Thyroid gland (tissue), 4 donors: Measurements from ENCODE around the gene DIP2C. TPM values are rescaled to one million over a fixed set of nuclear protein-coding genes. Genes with fewer than 3 reads are reported as not detected.

Experiments used
- DNase-seq, 2 donors: peaks; one replicate each; pipeline ENCODE4 v3.0.0-alpha.2; 2019
- H3K27ac ChIP-seq, 3 donors: fragments of 200-600 bp; sonication (generic); 1 replicate in 2 of 3; 2 replicates in 1 of 3; pipeline ENCODE4 v1.5.1; 2016 to 2019; ENCODE audit warnings: mild to moderate bottlenecking in 1 of 3, moderate library complexity in 1 of 3
- H3K27me3 ChIP-seq: fragments of 200-600 bp; sonication (generic); one replicate; pipeline ENCODE4 v1.5.1; 2019
- H3K36me3 ChIP-seq, 2 donors: fragments of 200-600 bp; sonication (generic); one replicate each; pipeline ENCODE4 v1.5.1; 2016 to 2019
- H3K4me1 ChIP-seq, 2 donors: fragments of 200-600 bp; sonication (generic); one replicate each; pipeline ENCODE4 v1.5.1; 2017 to 2019
- H3K4me3 ChIP-seq, 3 donors: fragments of 200-600 bp; sonication (generic); replicated peaks in 1 of 3; 1 replicate in 2 of 3; 2 replicates in 1 of 3; pipeline ENCODE4 v1.5.1; 2016; ENCODE audit warnings: mild to moderate bottlenecking in 1 of 3
- H3K9me3 ChIP-seq: fragments of 200-600 bp; sonication (generic); one replicate; pipeline ENCODE4 v1.5.1; 2017
- POLR2A ChIP-seq, 2 donors: fragments of 450-650 bp; IDR thresholded peaks; one replicate each; pipeline ENCODE4 v1.6.1; 2017; ENCODE audit warnings: antibody characterized with exemption in 2 of 2, mild to moderate bottlenecking in 2 of 2, moderate library complexity in 1 of 2
- WGBS, 2 donors: methylation state at CpG; one replicate each; pipeline ENCODE4 v1.1.5; 2017; 5-methylcytosine and 5-hydroxymethylcytosine counted together
- intact Hi-C: fragments of 100-400 bp; cut with DNase I; formaldehyde crosslinking; loops from one replicate; pipeline ENCODE4 v1.15.1; 2023
- total RNA-seq, 4 donors: library from RNA; depleted of rRNA; stranded (reverse); fragments of >200 nt; gene quantifications; one replicate each; pipeline ENCODE4 v1.2.3, GENCODE V29; 2016
- TF ChIP-seq, protein P1 (sequence below), 6 experiments: fragments of 200-600 bp in 3 of 6; fragments of 450-650 bp in 3 of 6; sonication (generic) in 3 of 6; IDR thresholded peaks; one replicate each; pipeline ENCODE4 v1.5.1; 2016 to 2019; ENCODE audit warnings: antibody characterized with exemption in 6 of 6, mild to moderate bottlenecking in 2 of 6, inconsistent platforms in 1 of 6, moderate library complexity in 1 of 6

The DIP2C gene
- total RNA-seq, 4 donors from 2014 or later: 11.4 to 14.6 (median 12.3) TPM

DNA sequence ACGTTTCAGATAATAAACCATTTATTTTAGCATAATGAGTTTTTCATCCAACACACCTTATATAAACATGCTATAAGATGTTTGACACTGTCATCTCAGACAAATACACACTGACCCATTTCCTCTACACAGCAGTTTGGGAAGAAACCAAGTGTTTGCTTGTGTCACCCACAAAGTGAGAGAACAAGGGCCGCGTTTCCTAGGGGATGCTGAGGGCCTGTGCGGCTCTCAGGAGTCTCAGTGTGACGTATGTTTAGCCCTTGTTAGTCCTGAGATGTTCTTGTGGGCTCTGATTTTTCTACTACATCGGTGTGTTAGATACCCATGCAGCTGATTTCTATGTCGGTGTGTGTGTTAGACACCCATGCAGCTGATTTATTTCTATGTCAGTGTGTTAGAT, 266.3 kb downstream of the DIP2C start:
- Histone ChIP-seq H3K4me1 (no peaks in the 10 kb centered on the region), H3K27ac (no peak overlapping the region), H3K27me3 (no peaks in the 10 kb centered on the region), H3K9me3 (no peaks in the 10 kb centered on the region), H3K4me3 (no peak overlapping the region), H3K36me3 (no peaks in the 10 kb centered on the region)
- WGBS, 2 donors: 64 to 80% methylated on average over 7 of the region's 7 CpGs
- DNase-seq: peak; percentile 35 to 45
- intact Hi-C loops: no loop called here
- TF ChIP-seq, protein P1, sequence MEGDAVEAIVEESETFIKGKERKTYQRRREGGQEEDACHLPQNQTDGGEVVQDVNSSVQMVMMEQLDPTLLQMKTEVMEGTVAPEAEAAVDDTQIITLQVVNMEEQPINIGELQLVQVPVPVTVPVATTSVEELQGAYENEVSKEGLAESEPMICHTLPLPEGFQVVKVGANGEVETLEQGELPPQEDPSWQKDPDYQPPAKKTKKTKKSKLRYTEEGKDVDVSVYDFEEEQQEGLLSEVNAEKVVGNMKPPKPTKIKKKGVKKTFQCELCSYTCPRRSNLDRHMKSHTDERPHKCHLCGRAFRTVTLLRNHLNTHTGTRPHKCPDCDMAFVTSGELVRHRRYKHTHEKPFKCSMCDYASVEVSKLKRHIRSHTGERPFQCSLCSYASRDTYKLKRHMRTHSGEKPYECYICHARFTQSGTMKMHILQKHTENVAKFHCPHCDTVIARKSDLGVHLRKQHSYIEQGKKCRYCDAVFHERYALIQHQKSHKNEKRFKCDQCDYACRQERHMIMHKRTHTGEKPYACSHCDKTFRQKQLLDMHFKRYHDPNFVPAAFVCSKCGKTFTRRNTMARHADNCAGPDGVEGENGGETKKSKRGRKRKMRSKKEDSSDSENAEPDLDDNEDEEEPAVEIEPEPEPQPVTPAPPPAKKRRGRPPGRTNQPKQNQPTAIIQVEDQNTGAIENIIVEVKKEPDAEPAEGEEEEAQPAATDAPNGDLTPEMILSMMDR (IDR thresholded peaks at IDR 0.05): no peak
- no peak for TF ChIP-seq POLR2A (IDR thresholded peaks at IDR 0.05)

- WGBS, 2 donors: 86 to 87% methylated on average over 14 of the region's 14 CpGs
- intact Hi-C loops: no loop called here
- no peaks in the 10 kb centered on the region for H3K4me1 ChIP-seq
- no peak overlapping the region for H3K4me3 ChIP-seq
- no peaks in the 10 kb centered on the region for H3K36me3 ChIP-seq
- H3K27ac ChIP-seq: no peak overlapping the region
- H3K27me3 ChIP-seq: no peaks in the 10 kb centered on the region
- no peaks in the 10 kb centered on the region for H3K9me3 ChIP-seq
- DNase-seq: no peak
- TF ChIP-seq, protein P1 (IDR thresholded peaks at IDR 0.05): no peak
- no peak for TF ChIP-seq POLR2A (IDR thresholded peaks at IDR 0.05)
These were observed 266.8 kb downstream of the DIP2C start for GRCh38 chr10:422675-423074.

DNA sequence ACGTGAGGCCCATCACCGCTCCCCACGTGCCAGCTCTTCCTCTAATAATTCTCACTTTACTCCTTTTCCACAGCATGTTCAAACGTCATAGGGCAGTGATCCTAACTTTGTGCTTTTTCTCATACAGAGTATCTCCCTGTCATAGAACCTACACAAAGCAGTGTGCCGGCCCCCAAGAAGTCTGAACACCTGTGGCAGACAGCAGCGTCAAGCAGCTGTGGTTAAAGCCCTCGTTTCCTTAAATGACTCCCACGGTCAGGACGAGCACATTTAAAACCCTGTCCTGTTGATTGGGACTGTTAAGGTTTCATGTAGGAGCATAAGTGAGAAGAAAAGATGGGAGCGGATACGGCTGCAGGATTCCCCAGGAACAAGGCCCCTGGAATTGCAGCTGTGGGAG, 267.2 kb downstream of the DIP2C start:
- no peak for TF ChIP-seq POLR2A (IDR thresholded peaks at IDR 0.05)
- TF ChIP-seq, protein P1 (IDR thresholded peaks at IDR 0.05): no peak
- intact Hi-C loops: no loop called here

DNA sequence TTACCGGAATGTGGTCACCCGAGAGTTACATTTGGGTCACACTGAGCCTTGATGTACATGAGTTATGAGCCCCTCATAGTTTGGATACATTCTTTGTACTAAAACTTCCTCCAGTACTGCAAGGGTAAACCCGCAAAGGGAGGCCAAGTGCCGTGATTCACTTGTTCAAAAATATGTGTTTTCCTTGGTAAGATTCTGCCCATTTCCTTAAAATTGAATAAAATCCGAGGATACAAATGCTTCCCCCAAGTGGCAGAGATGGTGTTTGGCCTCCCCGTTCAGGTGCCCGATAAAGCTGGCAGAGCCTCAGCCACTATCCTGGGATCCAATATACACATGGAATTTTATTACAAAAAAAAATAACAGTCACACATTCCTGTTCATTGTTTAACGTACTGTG, 268.3 kb downstream of the DIP2C start:
- Histone ChIP-seq H3K36me3 (no peaks in the 10 kb centered on the region), H3K9me3 (no peaks in the 10 kb centered on the region), H3K27ac (no peak overlapping the region)

More for the DNA sequence above, 267.2 kb downstream of the DIP2C start:
- Histone ChIP-seq H3K27me3 (no peaks in the 10 kb centered on the region), H3K9me3 (no peaks in the 10 kb centered on the region), H3K4me1 (no peaks in the 10 kb centered on the region), H3K4me3 (no peak overlapping the region), H3K36me3 (no peaks in the 10 kb centered on the region), H3K27ac (no peak overlapping the region)
- DNase-seq: no peak
- WGBS, 2 donors: 90 to 95% methylated on average over 11 of the region's 11 CpGs

More for the DNA sequence above, 268.3 kb downstream of the DIP2C start:
- intact Hi-C loops: no loop called here
- no peaks in the 10 kb centered on the region for H3K4me1 ChIP-seq
- H3K27me3 ChIP-seq: no peaks in the 10 kb centered on the region
- 79 to 87% methylated on average over 8 of the region's 8 CpGs for WGBS, 2 donors
- TF ChIP-seq, protein P1 (IDR thresholded peaks at IDR 0.05): peak in 1 of 6 experiments; percentile 9
- TF ChIP-seq POLR2A (IDR thresholded peaks at IDR 0.05): no peak
- H3K4me3 ChIP-seq: no peak overlapping the region
- no peak for DNase-seq
